ENCODE results near the gene UCP3. TPM values are rescaled to one million over a fixed set of nuclear protein-coding genes. Genes with fewer than 3 reads are reported as not detected.

UCP3 gene
- total RNA-seq, 1 experiment from 2014 or later = not detected

- in situ Hi-C loops (cut with HindIII; ENCODE audit: low pct_unique_long_range_greater_than_20kb, low sequenced_read_pairs) = no loop called here
- DNase-seq (ENCODE audit: low read depth) = no peak
Observed at GRCh38 chr11:74005721-74006517, 3.0 kb downstream of the UCP3 start.

GRCh38 chr11:74004759-74005615 is 3.9 kb downstream of the UCP3 start:
- in situ Hi-C loops (cut with HindIII; ENCODE audit: low pct_unique_long_range_greater_than_20kb, low sequenced_read_pairs) = no loop called here

GRCh38 chr11:74004046-74004695 is 4.7 kb downstream of the UCP3 start:
- in situ Hi-C loops (cut with HindIII; ENCODE audit: low pct_unique_long_range_greater_than_20kb, low sequenced_read_pairs) = no loop called here
- no peak for DNase-seq (ENCODE audit: low read depth)

More at GRCh38 chr11:74004759-74005615, 3.9 kb downstream of the UCP3 start:
- DNase-seq (ENCODE audit: low read depth) = no peak

GRCh38 chr11:74002832-74003231 is 6.1 kb downstream of the UCP3 start:
- DNase-seq (ENCODE audit: low read depth) = no peak
- in situ Hi-C loops (cut with HindIII; ENCODE audit: low pct_unique_long_range_greater_than_20kb, low sequenced_read_pairs) = no loop called here

GRCh38 chr11:74001822-74002286 is 7.0 kb downstream of the UCP3 start:
- no peak for DNase-seq (ENCODE audit: low read depth)
- in situ Hi-C loops (cut with HindIII; ENCODE audit: low pct_unique_long_range_greater_than_20kb, low sequenced_read_pairs) = no loop called here

GRCh38 chr11:74000307-74001133 is 8.4 kb downstream of the UCP3 start:
- in situ Hi-C loops (cut with HindIII; ENCODE audit: low pct_unique_long_range_greater_than_20kb, low sequenced_read_pairs) = no loop called here
- no peak for DNase-seq (ENCODE audit: low read depth)

GRCh38 chr11:73999581-74000306 is 9.1 kb downstream of the UCP3 start:
- in situ Hi-C loops (cut with HindIII; ENCODE audit: low pct_unique_long_range_greater_than_20kb, low sequenced_read_pairs) = no loop called here
- DNase-seq (ENCODE audit: low read depth) = no peak

- DNase-seq (ENCODE audit: low read depth) = no peak
- in situ Hi-C loops (cut with HindIII; ENCODE audit: low pct_unique_long_range_greater_than_20kb, low sequenced_read_pairs) = no loop called here
Observed at GRCh38 chr11:73998846-73999575, 9.9 kb downstream of the UCP3 start.

GRCh38 chr11:73997120-73997770 is 11.6 kb downstream of the UCP3 start:
- in situ Hi-C loops (cut with HindIII; ENCODE audit: low pct_unique_long_range_greater_than_20kb, low sequenced_read_pairs) = no loop called here
- DNase-seq (ENCODE audit: low read depth) = no peak

GRCh38 chr11:73996161-73996747 is 12.6 kb downstream of the UCP3 start:
- DNase-seq (ENCODE audit: low read depth) = no peak
- in situ Hi-C loops (cut with HindIII; ENCODE audit: low pct_unique_long_range_greater_than_20kb, low sequenced_read_pairs) = no loop called here

- DNase-seq (ENCODE audit: low read depth) = no peak
- in situ Hi-C loops (cut with HindIII; ENCODE audit: low pct_unique_long_range_greater_than_20kb, low sequenced_read_pairs) = no loop called here
Observed at GRCh38 chr11:73995731-73996130, 13.2 kb downstream of the UCP3 start.

- no peak for DNase-seq (ENCODE audit: low read depth)
- in situ Hi-C loops (cut with HindIII; ENCODE audit: low pct_unique_long_range_greater_than_20kb, low sequenced_read_pairs) = no loop called here
Observed at GRCh38 chr11:73995247-73995646, 13.6 kb downstream of the UCP3 start.

- no peak for DNase-seq (ENCODE audit: low read depth)
- in situ Hi-C loops (cut with HindIII; ENCODE audit: low pct_unique_long_range_greater_than_20kb, low sequenced_read_pairs) = no loop called here
Observed at GRCh38 chr11:73991471-73992006, 17.3 kb downstream of the UCP3 start.

- in situ Hi-C loops (cut with HindIII; ENCODE audit: low pct_unique_long_range_greater_than_20kb, low sequenced_read_pairs) = no loop called here
Observed at GRCh38 chr11:73990730-73991129, 18.2 kb downstream of the UCP3 start.

GRCh38 chr11:73989156-73989555 is 19.7 kb downstream of the UCP3 start:
- in situ Hi-C loops (cut with HindIII; ENCODE audit: low pct_unique_long_range_greater_than_20kb, low sequenced_read_pairs) = no loop called here
- DNase-seq (ENCODE audit: low read depth) = no peak

More at GRCh38 chr11:73990730-73991129, 18.2 kb downstream of the UCP3 start:
- no peak for DNase-seq (ENCODE audit: low read depth)

- in situ Hi-C loops (cut with HindIII; ENCODE audit: low pct_unique_long_range_greater_than_20kb, low sequenced_read_pairs) = no loop called here
- DNase-seq (ENCODE audit: low read depth) = no peak
Observed at GRCh38 chr11:73988227-73988626, 20.7 kb downstream of the UCP3 start.
